Heart left ventricle (tissue), 13 donors: ENCODE measurements around the gene LASP1.

Experiments used
- POLR2A ChIP-seq, 2 donors: fragments of 450-650 bp; IDR thresholded peaks; one replicate each; pipeline ENCODE4 v1.6.1; 2017; ENCODE audit warnings: antibody characterized with exemption in 2 of 2, mild to moderate bottlenecking in 2 of 2, moderate library complexity in 2 of 2
- TF ChIP-seq, protein P1 (sequence below), 12 donors: fragments of 200-600 bp; sonication (generic) in 4 of 12; IDR thresholded peaks; one replicate each; pipeline versions ENCODE4 v1.5.0 to v1.8.0; 2018 to 2022; ENCODE audit warnings: antibody characterized with exemption in 12 of 12, mild to moderate bottlenecking in 5 of 12
- donor health status: ischemic (EF 13 %, LVEDD 7.1; RV severe dilation, severe dysfunction).
- donor health status: DM: no; HTN: yes; CAD: no.
- donor health status: DM: no; HTN: no; CAD: no.
- donor health status: ischemic (EF 25% LVEDD 6.9; RV normal size, moderate dysfunction).
- donor health status: ischemic (EF 25% LVEDD 5.7; RV mildly dilated, moderate dysfunction).
- donor health status: ischemic (EF 35%, LVEDD 5.7; RV mildly dilated, moderate dysfunction).
- donor health status: nonischemic (EF 11% LVEDD 7.7; RV severe dilation, severe dysfunction).
- donor health status: DM: yes; HTN: yes; CAD: no.
- donor health status: PGD.
- donor health status: ischemic (EF 29% LVEDD 5.4; RV normal size, mild dysfunction).
- donor health status: nonischemic (EF 23%, LVEDD 6.1; RV moderate dilation, normal function).

DNA sequence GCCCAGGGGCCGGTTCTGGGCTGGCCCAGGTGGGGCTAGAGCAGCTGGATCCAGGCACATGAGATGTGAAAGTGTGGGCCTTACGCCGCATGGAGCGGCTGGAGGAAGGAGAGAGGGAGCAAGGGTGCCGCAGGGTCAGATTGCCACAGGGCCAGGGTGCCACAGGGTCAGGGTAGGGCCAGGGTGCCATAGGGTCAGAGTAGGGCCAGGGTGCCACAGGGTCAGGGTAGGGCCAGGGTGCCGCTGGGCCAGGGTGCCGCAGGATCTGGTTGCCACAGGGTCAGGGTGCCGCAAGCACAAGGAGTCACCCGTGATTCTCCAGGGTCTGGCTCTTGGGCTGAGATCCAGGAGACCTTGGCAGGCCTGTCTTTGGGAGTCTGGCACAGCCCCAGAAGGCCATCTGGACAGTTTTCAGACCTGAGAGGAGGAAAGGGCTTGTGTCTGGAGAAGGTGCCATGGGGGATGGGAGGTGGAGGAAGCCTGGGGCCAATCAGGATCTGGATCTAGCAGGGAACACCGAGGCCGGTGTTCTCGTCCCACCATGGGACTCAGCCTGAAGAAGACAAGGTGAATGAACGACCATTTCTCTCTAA is 42.5 kb downstream of the LASP1 start:
- TF ChIP-seq, protein P1, sequence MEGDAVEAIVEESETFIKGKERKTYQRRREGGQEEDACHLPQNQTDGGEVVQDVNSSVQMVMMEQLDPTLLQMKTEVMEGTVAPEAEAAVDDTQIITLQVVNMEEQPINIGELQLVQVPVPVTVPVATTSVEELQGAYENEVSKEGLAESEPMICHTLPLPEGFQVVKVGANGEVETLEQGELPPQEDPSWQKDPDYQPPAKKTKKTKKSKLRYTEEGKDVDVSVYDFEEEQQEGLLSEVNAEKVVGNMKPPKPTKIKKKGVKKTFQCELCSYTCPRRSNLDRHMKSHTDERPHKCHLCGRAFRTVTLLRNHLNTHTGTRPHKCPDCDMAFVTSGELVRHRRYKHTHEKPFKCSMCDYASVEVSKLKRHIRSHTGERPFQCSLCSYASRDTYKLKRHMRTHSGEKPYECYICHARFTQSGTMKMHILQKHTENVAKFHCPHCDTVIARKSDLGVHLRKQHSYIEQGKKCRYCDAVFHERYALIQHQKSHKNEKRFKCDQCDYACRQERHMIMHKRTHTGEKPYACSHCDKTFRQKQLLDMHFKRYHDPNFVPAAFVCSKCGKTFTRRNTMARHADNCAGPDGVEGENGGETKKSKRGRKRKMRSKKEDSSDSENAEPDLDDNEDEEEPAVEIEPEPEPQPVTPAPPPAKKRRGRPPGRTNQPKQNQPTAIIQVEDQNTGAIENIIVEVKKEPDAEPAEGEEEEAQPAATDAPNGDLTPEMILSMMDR (IDR thresholded peaks at IDR 0.05) = no peak
- no peak for TF ChIP-seq POLR2A (IDR thresholded peaks at IDR 0.05)
